GM23338 (cell line): ENCODE measurements around the gene EML1. TPM values are rescaled to one million over a fixed set of nuclear protein-coding genes. Genes with fewer than 3 reads are reported as not detected.

ENCODE experiments used
- ATAC-seq: fragments of 200-7000 bp; cut with Tn5 transposase; 3 replicates; pipeline ENCODE4 v1.9.1; 2020
- DNase-seq: peaks from one replicate; pipeline ENCODE4 v3.0.0-alpha.2; 2015; ENCODE audit warnings: low spot score
- H2AFZ ChIP-seq: fragments of 200-600 bp; sonication (generic); 2 replicates; pipeline ENCODE4 v1.8.0; 2016; ENCODE audit warnings: antibody characterized with exemption, mild to moderate bottlenecking, moderate library complexity
- H3F3A ChIP-seq: fragments of 200-600 bp; sonication (generic); replicated peaks from 2 replicates; pipeline ENCODE4 v1.8.0; 2017; ENCODE audit warnings: antibody characterized with exemption, mixed run types, low read depth
- H3K27ac ChIP-seq: fragments of 200-600 bp; sonication (generic); 2 replicates; pipeline ENCODE4 v1.6.1; 2016; ENCODE audit warnings: low read depth
- H3K27me3 ChIP-seq: fragments of 200-600 bp; sonication (generic); 2 replicates; pipeline ENCODE4 v1.8.0; 2016; ENCODE audit warnings: mild to moderate bottlenecking, mixed run types, moderate library complexity; ENCODE audit not compliant: insufficient read depth
- H3K36me3 ChIP-seq: fragments of 200-600 bp; sonication (generic); 2 replicates; pipeline ENCODE4 v1.8.0; 2016; ENCODE audit warnings: mild to moderate bottlenecking; ENCODE audit not compliant: insufficient read depth
- H3K4me1 ChIP-seq: fragments of 200-600 bp; sonication (generic); 2 replicates; pipeline ENCODE4 v1.8.0; 2016; ENCODE audit warnings: mild to moderate bottlenecking, moderate library complexity; ENCODE audit not compliant: insufficient read depth
- H3K4me2 ChIP-seq: fragments of 200-600 bp; sonication (generic); 2 replicates; pipeline ENCODE4 v1.7.1; 2017; ENCODE audit warnings: mixed run types
- H3K4me3 ChIP-seq: fragments of 200-600 bp; sonication (generic); 2 replicates; pipeline ENCODE4 v1.6.1; 2016; ENCODE audit warnings: mixed run types
- H3K79me2 ChIP-seq: fragments of 200-600 bp; sonication (generic); replicated peaks from 2 replicates; pipeline ENCODE4 v1.8.0; 2017; ENCODE audit warnings: mild to moderate bottlenecking; ENCODE audit not compliant: insufficient read depth
- H3K9me2 ChIP-seq: fragments of 200-600 bp; sonication (generic); 2 replicates; pipeline ENCODE4 v1.8.0; 2017; ENCODE audit not compliant: insufficient read depth
- H4K20me1 ChIP-seq: fragments of 200-600 bp; sonication (generic); replicated peaks from 2 replicates; pipeline ENCODE4 v1.8.0; 2017; ENCODE audit warnings: mild to moderate bottlenecking; ENCODE audit not compliant: insufficient read depth
- H3K27ac Mint-ChIP-seq: 2 replicates; pipeline ENCODE4 v1.8.0; 2020; ENCODE audit warnings: inconsistent platforms, mild to moderate bottlenecking, moderate library complexity, mixed read lengths
- H3K27me3 Mint-ChIP-seq: 3 replicates; pipeline ENCODE4 v1.8.0; 2022; ENCODE audit warnings: low read depth, mild to moderate bottlenecking, moderate library complexity, mixed read lengths, inconsistent platforms; ENCODE audit not compliant: insufficient read depth, poor library complexity
- H3K36me3 Mint-ChIP-seq: 3 replicates; pipeline ENCODE4 v1.8.0; 2021; ENCODE audit warnings: low read depth, mild to moderate bottlenecking, inconsistent platforms, moderate library complexity, mixed read lengths
- H3K4me1 Mint-ChIP-seq: 3 replicates; pipeline ENCODE4 v1.8.0; 2020; ENCODE audit warnings: mild to moderate bottlenecking, inconsistent platforms, mixed read lengths
- H3K4me3 Mint-ChIP-seq: 3 replicates; pipeline ENCODE4 v1.8.0; 2021; ENCODE audit warnings: moderate library complexity, mild to moderate bottlenecking, inconsistent platforms, mixed read lengths
- H3K9me3 Mint-ChIP-seq: 3 replicates; pipeline ENCODE4 v1.8.0; 2020; ENCODE audit warnings: moderate library complexity, mild to moderate bottlenecking, inconsistent platforms, mixed read lengths
- CREB1 ChIP-seq: fragments of 250-450 bp; sonication (Bioruptor Pico); IDR thresholded peaks from 2 replicates; pipeline ENCODE4 v1.5.0; 2020; ENCODE audit warnings: low read depth, mild to moderate bottlenecking, moderate library complexity
- EZH2 ChIP-seq: fragments of 200-600 bp; sonication (generic); IDR thresholded peaks from one replicate; pipeline ENCODE4 v1.8.0; 2017; ENCODE audit warnings: antibody characterized with exemption, mild to moderate bottlenecking, low read depth; ENCODE audit not compliant: unreplicated experiment
- EZH2phosphoT487 ChIP-seq: fragments of 200-600 bp; sonication (generic); IDR thresholded peaks from one replicate; pipeline ENCODE4 v1.8.1; 2018; ENCODE audit warnings: antibody characterized with exemption; ENCODE audit not compliant: unreplicated experiment
- JUNB ChIP-seq: IDR thresholded peaks from one replicate; pipeline ENCODE4 v1.6.1; 2016; ENCODE audit warnings: antibody characterized with exemption; ENCODE audit not compliant: unreplicated experiment
- NANOG ChIP-seq: IDR thresholded peaks from 2 replicates; pipeline ENCODE4 v1.6.1; 2016; ENCODE audit warnings: antibody characterized with exemption, borderline replicate concordance
- POLR2AphosphoS5 ChIP-seq: IDR thresholded peaks from 2 replicates; pipeline ENCODE4 v1.6.1; 2016; ENCODE audit warnings: antibody characterized with exemption, low read depth
- STAT1 ChIP-seq: IDR thresholded peaks from one replicate; pipeline ENCODE4 v1.6.1; 2016; ENCODE audit warnings: antibody characterized with exemption; ENCODE audit not compliant: unreplicated experiment
- ZNF114 ChIP-seq: fragments of 250-450 bp; sonication (Bioruptor Pico); IDR thresholded peaks from 2 replicates; pipeline ENCODE4 v1.5.0; 2020; ENCODE audit warnings: mild to moderate bottlenecking, moderate library complexity
- ZNF331 ChIP-seq: fragments of 250-450 bp; sonication (Bioruptor Pico); IDR thresholded peaks from 2 replicates; pipeline ENCODE4 v1.5.0; 2020; ENCODE audit warnings: low read depth, mild to moderate bottlenecking, moderate library complexity
- polyA plus RNA-seq: library from polyadenylated mRNA; unstranded; fragments of >200 nt; fragmentation: Nextera tagmentation; extraction: Ambion mirVana; gene quantifications from 2 replicates; pipeline ENCODE4 v1.2.1, GENCODE V29; 2016
- total RNA-seq: library from RNA; depleted of rRNA; stranded (reverse); fragments of >200 nt; shearing (Covaris generic); gene quantifications from 2 replicates; pipeline ENCODE4 v1.2.3, GENCODE V29; 2014
- TF ChIP-seq, protein P1 (sequence below): IDR thresholded peaks from one replicate; pipeline ENCODE4 v1.6.1; 2018; ENCODE audit warnings: antibody characterized with exemption; ENCODE audit not compliant: unreplicated experiment
- TF ChIP-seq, protein P2 (sequence below), 2 experiments: fragments of 200-600 bp in 1 of 2; sonication (generic) in 1 of 2; conservative IDR thresholded peaks; 2 replicates each; pipeline versions ENCODE4 v1.5.1 to v1.6.1; 2016 to 2017; ENCODE audit warnings: antibody characterized with exemption in 2 of 2, low read depth in 2 of 2, mild to moderate bottlenecking in 2 of 2, moderate library complexity in 1 of 2
- TF ChIP-seq, protein P3 (sequence below): fragments of 250-450 bp; sonication (Bioruptor Pico); IDR thresholded peaks from 2 replicates; pipeline ENCODE4 v1.5.0; 2020; ENCODE audit warnings: mild to moderate bottlenecking, moderate library complexity
- TF ChIP-seq, protein P4 (sequence below): IDR thresholded peaks from 2 replicates; pipeline ENCODE4 v1.6.1; 2016; ENCODE audit warnings: antibody characterized with exemption

EML1 gene
- total and polyA plus RNA-seq, 2 experiments from 2014 or later: 7.0 to 18.1 TPM

DNA sequence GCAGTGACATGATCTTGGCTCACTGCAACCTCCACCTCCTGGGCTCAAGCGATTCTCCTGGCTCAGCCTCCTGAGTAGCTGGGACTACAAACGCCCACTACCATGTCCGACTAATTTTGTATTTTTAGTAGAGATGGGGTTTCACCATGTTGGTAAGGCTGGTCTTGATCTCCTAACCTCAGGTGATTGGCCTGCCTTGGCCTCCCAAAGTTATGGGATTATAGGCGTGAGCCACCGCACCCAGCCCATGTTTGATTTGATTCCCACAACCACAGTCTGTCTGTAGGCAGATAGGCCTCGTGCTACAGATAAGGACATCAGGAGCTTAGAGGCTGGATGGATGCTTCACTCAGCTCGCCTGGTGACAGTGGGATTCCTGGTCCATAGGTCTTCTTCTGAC, 23.0 kb downstream of the EML1 start:
- H3K36me3 ChIP-seq: no peaks in the 10 kb centered on the region
- no peaks in the 10 kb centered on the region; the same call in none of the 2 replicates for H4K20me1 ChIP-seq
- no peak for DNase-seq
- Mint-ChIP-seq H3K36me3 (no peaks in the 10 kb centered on the region), H3K27ac (no peak overlapping the region), H3K9me3 (no peaks in the 10 kb centered on the region), H3K27me3 (peaks cover 16% of the 10 kb centered on the region), H3K4me1 (peaks cover 3% of the 10 kb centered on the region), H3K4me3 (no peak overlapping the region)
- H3K4me3 ChIP-seq: no peak overlapping the region
- H3F3A ChIP-seq: no peaks in the 10 kb centered on the region
- TF ChIP-seq, protein P1, sequence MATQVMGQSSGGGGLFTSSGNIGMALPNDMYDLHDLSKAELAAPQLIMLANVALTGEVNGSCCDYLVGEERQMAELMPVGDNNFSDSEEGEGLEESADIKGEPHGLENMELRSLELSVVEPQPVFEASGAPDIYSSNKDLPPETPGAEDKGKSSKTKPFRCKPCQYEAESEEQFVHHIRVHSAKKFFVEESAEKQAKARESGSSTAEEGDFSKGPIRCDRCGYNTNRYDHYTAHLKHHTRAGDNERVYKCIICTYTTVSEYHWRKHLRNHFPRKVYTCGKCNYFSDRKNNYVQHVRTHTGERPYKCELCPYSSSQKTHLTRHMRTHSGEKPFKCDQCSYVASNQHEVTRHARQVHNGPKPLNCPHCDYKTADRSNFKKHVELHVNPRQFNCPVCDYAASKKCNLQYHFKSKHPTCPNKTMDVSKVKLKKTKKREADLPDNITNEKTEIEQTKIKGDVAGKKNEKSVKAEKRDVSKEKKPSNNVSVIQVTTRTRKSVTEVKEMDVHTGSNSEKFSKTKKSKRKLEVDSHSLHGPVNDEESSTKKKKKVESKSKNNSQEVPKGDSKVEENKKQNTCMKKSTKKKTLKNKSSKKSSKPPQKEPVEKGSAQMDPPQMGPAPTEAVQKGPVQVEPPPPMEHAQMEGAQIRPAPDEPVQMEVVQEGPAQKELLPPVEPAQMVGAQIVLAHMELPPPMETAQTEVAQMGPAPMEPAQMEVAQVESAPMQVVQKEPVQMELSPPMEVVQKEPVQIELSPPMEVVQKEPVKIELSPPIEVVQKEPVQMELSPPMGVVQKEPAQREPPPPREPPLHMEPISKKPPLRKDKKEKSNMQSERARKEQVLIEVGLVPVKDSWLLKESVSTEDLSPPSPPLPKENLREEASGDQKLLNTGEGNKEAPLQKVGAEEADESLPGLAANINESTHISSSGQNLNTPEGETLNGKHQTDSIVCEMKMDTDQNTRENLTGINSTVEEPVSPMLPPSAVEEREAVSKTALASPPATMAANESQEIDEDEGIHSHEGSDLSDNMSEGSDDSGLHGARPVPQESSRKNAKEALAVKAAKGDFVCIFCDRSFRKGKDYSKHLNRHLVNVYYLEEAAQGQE: no peak
- no peak for TF ChIP-seq JUNB
- no peak for TF ChIP-seq ZNF331 (CRISPR knock-in tag)
- TF ChIP-seq EZH2phosphoT487: no peak
- TF ChIP-seq POLR2AphosphoS5: no peak
- TF ChIP-seq, protein P2, sequence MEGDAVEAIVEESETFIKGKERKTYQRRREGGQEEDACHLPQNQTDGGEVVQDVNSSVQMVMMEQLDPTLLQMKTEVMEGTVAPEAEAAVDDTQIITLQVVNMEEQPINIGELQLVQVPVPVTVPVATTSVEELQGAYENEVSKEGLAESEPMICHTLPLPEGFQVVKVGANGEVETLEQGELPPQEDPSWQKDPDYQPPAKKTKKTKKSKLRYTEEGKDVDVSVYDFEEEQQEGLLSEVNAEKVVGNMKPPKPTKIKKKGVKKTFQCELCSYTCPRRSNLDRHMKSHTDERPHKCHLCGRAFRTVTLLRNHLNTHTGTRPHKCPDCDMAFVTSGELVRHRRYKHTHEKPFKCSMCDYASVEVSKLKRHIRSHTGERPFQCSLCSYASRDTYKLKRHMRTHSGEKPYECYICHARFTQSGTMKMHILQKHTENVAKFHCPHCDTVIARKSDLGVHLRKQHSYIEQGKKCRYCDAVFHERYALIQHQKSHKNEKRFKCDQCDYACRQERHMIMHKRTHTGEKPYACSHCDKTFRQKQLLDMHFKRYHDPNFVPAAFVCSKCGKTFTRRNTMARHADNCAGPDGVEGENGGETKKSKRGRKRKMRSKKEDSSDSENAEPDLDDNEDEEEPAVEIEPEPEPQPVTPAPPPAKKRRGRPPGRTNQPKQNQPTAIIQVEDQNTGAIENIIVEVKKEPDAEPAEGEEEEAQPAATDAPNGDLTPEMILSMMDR (conservative IDR thresholded peaks at IDR 0.05; ENCODE audit: low read depth in 2 of 2): no peak
- no peak for TF ChIP-seq NANOG
- no peak for TF ChIP-seq EZH2
- TF ChIP-seq, protein P3, sequence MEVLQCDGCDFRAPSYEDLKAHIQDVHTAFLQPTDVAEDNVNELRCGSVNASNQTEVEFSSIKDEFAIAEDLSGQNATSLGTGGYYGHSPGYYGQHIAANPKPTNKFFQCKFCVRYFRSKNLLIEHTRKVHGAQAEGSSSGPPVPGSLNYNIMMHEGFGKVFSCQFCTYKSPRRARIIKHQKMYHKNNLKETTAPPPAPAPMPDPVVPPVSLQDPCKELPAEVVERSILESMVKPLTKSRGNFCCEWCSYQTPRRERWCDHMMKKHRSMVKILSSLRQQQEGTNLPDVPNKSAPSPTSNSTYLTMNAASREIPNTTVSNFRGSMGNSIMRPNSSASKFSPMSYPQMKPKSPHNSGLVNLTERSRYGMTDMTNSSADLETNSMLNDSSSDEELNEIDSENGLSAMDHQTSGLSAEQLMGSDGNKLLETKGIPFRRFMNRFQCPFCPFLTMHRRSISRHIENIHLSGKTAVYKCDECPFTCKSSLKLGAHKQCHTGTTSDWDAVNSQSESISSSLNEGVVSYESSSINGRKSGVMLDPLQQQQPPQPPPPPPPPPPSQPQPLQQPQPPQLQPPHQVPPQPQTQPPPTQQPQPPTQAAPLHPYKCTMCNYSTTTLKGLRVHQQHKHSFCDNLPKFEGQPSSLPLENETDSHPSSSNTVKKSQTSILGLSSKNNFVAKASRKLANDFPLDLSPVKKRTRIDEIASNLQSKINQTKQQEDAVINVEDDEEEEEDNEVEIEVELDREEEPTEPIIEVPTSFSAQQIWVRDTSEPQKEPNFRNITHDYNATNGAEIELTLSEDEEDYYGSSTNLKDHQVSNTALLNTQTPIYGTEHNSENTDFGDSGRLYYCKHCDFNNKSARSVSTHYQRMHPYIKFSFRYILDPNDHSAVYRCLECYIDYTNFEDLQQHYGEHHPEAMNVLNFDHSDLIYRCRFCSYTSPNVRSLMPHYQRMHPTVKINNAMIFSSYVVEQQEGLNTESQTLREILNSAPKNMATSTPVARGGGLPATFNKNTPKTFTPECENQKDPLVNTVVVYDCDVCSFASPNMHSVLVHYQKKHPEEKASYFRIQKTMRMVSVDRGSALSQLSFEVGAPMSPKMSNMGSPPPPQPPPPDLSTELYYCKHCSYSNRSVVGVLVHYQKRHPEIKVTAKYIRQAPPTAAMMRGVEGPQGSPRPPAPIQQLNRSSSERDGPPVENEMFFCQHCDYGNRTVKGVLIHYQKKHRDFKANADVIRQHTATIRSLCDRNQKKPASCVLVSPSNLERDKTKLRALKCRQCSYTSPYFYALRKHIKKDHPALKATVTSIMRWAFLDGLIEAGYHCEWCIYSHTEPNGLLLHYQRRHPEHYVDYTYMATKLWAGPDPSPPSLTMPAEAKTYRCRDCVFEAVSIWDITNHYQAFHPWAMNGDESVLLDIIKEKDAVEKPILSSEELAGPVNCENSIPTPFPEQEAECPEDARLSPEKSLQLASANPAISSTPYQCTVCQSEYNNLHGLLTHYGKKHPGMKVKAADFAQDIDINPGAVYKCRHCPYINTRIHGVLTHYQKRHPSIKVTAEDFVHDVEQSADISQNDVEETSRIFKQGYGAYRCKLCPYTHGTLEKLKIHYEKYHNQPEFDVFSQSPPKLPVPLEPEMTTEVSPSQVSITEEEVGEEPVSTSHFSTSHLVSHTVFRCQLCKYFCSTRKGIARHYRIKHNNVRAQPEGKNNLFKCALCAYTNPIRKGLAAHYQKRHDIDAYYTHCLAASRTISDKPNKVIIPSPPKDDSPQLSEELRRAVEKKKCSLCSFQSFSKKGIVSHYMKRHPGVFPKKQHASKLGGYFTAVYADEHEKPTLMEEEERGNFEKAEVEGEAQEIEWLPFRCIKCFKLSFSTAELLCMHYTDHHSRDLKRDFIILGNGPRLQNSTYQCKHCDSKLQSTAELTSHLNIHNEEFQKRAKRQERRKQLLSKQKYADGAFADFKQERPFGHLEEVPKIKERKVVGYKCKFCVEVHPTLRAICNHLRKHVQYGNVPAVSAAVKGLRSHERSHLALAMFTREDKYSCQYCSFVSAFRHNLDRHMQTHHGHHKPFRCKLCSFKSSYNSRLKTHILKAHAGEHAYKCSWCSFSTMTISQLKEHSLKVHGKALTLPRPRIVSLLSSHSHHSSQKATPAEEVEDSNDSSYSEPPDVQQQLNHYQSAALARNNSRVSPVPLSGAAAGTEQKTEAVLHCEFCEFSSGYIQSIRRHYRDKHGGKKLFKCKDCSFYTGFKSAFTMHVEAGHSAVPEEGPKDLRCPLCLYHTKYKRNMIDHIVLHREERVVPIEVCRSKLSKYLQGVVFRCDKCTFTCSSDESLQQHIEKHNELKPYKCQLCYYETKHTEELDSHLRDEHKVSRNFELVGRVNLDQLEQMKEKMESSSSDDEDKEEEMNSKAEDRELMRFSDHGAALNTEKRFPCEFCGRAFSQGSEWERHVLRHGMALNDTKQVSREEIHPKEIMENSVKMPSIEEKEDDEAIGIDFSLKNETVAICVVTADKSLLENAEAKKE (CRISPR knock-in tag): no peak
- no peak for TF ChIP-seq ZNF114 (CRISPR knock-in tag)
- TF ChIP-seq STAT1: no peak
- no peak for TF ChIP-seq CREB1 (CRISPR knock-in tag)
- TF ChIP-seq, protein P4, sequence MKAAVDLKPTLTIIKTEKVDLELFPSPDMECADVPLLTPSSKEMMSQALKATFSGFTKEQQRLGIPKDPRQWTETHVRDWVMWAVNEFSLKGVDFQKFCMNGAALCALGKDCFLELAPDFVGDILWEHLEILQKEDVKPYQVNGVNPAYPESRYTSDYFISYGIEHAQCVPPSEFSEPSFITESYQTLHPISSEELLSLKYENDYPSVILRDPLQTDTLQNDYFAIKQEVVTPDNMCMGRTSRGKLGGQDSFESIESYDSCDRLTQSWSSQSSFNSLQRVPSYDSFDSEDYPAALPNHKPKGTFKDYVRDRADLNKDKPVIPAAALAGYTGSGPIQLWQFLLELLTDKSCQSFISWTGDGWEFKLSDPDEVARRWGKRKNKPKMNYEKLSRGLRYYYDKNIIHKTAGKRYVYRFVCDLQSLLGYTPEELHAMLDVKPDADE: no peak
- no peak for ATAC-seq
- no peaks in the 10 kb centered on the region for H3K27me3 ChIP-seq
- H3K9me2 ChIP-seq: no peaks in the 10 kb centered on the region
- H3K4me2 ChIP-seq: no peak overlapping the region
- H2AFZ ChIP-seq: no peak overlapping the region
- H3K27ac ChIP-seq: no peak overlapping the region
- peaks cover under 1% of the 10 kb centered on the region; the same call in 1 of the 2 replicates for H3K79me2 ChIP-seq
- no peaks in the 10 kb centered on the region for H3K4me1 ChIP-seq
